Measurements from ENCODE around the gene DCTPP1. TPM values are rescaled to one million over a fixed set of nuclear protein-coding genes. Genes with fewer than 3 reads are reported as not detected.
"Not testable (repeated sequence)": the region's sequence is repeated elsewhere in the genome, so short reads cannot be mapped to it uniquely, and the experiment has no call there.

Gene DCTPP1
- total RNA-seq = 87.8 and 93.3 TPM in 2 replicates

GRCh38 chr16:30429678-30430427 lies at the start of gene DCTPP1:
Gene DCTPP1 (minus strand): TSS chr16:30430030. CDS start chr16:30429980, 50 bp downstream.
- intact Hi-C loops (cut with micrococcal nuclease) = loop anchor here (1.0 to 5.0 kb wide), 7 partner anchors 12 to 198 kb away; partner anchors contain the start of genes ITGAL and SEPHS2

- intact Hi-C loops (cut with micrococcal nuclease) = no loop called here
Observed at GRCh38 chr16:30478766-30479478, 49.1 kb upstream of the DCTPP1 start.

GRCh38 chr16:30477773-30478172 lies 47.9 kb upstream of the DCTPP1 start:
- intact Hi-C loops (cut with micrococcal nuclease) = not testable (repeated sequence)

- intact Hi-C loops (cut with micrococcal nuclease) = no loop called here
Observed at GRCh38 chr16:30476991-30477390, 47.2 kb upstream of the DCTPP1 start.

- intact Hi-C loops (cut with micrococcal nuclease) = loop anchor here (5.0 kb wide), 2 partner anchors 42 to 102 kb away; partner anchors contain the start of genes DCTPP1, MYL11 and TBC1D10B
Observed at GRCh38 chr16:30474684-30475083, 44.9 kb upstream of the DCTPP1 start.

GRCh38 chr16:30474074-30474452 lies 44.2 kb upstream of the DCTPP1 start:
- intact Hi-C loops (cut with micrococcal nuclease) = loop anchor here (5.0 kb wide), 2 partner anchors 42 to 102 kb away; partner anchors contain the start of genes DCTPP1, MYL11 and TBC1D10B

GRCh38 chr16:30473231-30474073 lies 43.6 kb upstream of the DCTPP1 start:
- intact Hi-C loops (cut with micrococcal nuclease) = loop anchor here (1.0 to 5.0 kb wide), 3 partner anchors 28 to 101 kb away; partner anchors contain the start of genes DCTPP1, MYL11, SEPHS2 and TBC1D10B

GRCh38 chr16:30472328-30472942 lies 42.6 kb upstream of the DCTPP1 start, which contains the start of gene ITGAL:
Gene ITGAL (plus strand): TSS chr16:30472742. CDS start chr16:30472838, 96 bp downstream.
- intact Hi-C loops (cut with micrococcal nuclease) = loop anchor here (5.0 kb wide), 2 partner anchors 40 to 100 kb away; partner anchors contain the start of genes DCTPP1, MYL11 and TBC1D10B

- intact Hi-C loops (cut with micrococcal nuclease) = loop anchor here (5.0 kb wide), 2 partner anchors 38 to 98 kb away; partner anchors contain the start of genes DCTPP1, MYL11 and TBC1D10B
Observed at GRCh38 chr16:30470632-30470995, 40.8 kb upstream of the DCTPP1 start.

- intact Hi-C loops (cut with micrococcal nuclease) = loop anchor here (5.0 kb wide), 2 partner anchors 38 to 98 kb away; partner anchors contain the start of genes DCTPP1, MYL11 and TBC1D10B
Observed at GRCh38 chr16:30470170-30470512, 40.3 kb upstream of the DCTPP1 start.

GRCh38 chr16:30464078-30464477 lies 34.2 kb upstream of the DCTPP1 start:
- intact Hi-C loops (cut with micrococcal nuclease) = no loop called here

GRCh38 chr16:30461426-30461825 lies 31.6 kb upstream of the DCTPP1 start:
- intact Hi-C loops (cut with micrococcal nuclease) = not testable (repeated sequence)

- intact Hi-C loops (cut with micrococcal nuclease) = no loop called here
Observed at GRCh38 chr16:30459456-30459855, 29.6 kb upstream of the DCTPP1 start.

GRCh38 chr16:30458561-30459394 lies 28.9 kb upstream of the DCTPP1 start:
- intact Hi-C loops (cut with micrococcal nuclease) = loop anchor here (1.0 kb wide), 1 partner anchor 13 kb away; no protein-coding TSS in a partner anchor

GRCh38 chr16:30457743-30458560 lies 28.1 kb upstream of the DCTPP1 start:
- intact Hi-C loops (cut with micrococcal nuclease) = loop anchor here (1.0 kb wide), 1 partner anchor 13 kb away; no protein-coding TSS in a partner anchor

- intact Hi-C loops (cut with micrococcal nuclease) = no loop called here
Observed at GRCh38 chr16:30457256-30457655, 27.4 kb upstream of the DCTPP1 start.

- intact Hi-C loops (cut with micrococcal nuclease) = no loop called here
Observed at GRCh38 chr16:30456302-30456701, 26.5 kb upstream of the DCTPP1 start.

GRCh38 chr16:30452709-30453580 lies 23.1 kb upstream of the DCTPP1 start:
- intact Hi-C loops (cut with micrococcal nuclease) = not testable (repeated sequence)
